Measurements from ENCODE around the gene NEAT1. TPM values are rescaled to one million over a fixed set of nuclear protein-coding genes. Genes with fewer than 3 reads are reported as not detected.

The NEAT1 gene
- polyA plus RNA-seq, 1 donor from 2014 or later: 4.2 TPM

DNA sequence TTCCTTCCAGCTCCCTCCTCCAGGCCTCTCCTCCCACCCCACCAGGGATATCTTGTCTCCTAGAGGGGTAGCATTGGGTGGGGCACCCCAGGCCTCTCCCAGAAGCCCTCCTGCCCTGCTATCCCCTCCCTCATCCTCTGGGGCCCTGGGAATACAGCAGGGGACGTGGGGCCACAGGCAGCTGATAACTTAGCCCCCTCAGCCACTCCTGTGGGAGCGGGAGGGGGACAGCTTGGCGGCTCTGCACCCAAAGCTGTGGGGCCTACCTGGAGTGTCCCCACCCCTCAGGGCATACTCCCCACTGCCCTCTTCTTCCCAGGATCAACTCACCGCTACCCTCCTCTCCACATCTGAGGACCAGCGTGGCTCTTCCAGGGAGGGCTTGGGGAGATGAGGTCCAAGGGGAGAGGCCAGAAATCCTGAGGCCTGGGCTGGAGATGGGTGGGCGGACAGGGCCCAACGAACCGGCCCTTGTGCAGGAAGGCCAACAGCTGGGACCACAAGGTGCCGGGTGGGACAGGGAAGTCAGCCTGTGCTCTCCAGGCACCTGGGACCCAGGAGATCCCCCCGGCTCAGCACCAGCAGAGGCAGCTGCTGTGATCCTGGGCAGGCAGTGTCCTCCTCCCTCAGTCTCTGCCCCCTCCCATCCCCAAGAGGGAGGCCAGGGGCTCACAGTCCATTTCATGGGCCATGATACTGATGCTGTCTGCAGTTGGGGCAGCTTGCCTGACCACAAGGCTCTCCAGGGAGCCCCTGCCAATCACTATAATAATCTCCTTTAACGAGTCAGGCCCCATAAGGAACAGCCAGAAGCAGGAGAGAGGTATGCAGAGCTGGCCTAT lies 23.2 kb downstream of the NEAT1 start:
- H3F3A ChIP-seq (ENCODE audit: insufficient read depth, low read length, poor library complexity, severe bottlenecking): no peaks in the 10 kb centered on the region
- no peak overlapping the region for H3K27ac ChIP-seq (ENCODE audit: low read length)
- H2AFZ ChIP-seq (ENCODE audit: low read depth, low read length): no peak overlapping the region
- TF ChIP-seq, protein P1, sequence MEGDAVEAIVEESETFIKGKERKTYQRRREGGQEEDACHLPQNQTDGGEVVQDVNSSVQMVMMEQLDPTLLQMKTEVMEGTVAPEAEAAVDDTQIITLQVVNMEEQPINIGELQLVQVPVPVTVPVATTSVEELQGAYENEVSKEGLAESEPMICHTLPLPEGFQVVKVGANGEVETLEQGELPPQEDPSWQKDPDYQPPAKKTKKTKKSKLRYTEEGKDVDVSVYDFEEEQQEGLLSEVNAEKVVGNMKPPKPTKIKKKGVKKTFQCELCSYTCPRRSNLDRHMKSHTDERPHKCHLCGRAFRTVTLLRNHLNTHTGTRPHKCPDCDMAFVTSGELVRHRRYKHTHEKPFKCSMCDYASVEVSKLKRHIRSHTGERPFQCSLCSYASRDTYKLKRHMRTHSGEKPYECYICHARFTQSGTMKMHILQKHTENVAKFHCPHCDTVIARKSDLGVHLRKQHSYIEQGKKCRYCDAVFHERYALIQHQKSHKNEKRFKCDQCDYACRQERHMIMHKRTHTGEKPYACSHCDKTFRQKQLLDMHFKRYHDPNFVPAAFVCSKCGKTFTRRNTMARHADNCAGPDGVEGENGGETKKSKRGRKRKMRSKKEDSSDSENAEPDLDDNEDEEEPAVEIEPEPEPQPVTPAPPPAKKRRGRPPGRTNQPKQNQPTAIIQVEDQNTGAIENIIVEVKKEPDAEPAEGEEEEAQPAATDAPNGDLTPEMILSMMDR (IDR thresholded peaks at IDR 0.05; ENCODE audit: poor library complexity, severe bottlenecking): no peak
- TF ChIP-seq, protein P2, sequence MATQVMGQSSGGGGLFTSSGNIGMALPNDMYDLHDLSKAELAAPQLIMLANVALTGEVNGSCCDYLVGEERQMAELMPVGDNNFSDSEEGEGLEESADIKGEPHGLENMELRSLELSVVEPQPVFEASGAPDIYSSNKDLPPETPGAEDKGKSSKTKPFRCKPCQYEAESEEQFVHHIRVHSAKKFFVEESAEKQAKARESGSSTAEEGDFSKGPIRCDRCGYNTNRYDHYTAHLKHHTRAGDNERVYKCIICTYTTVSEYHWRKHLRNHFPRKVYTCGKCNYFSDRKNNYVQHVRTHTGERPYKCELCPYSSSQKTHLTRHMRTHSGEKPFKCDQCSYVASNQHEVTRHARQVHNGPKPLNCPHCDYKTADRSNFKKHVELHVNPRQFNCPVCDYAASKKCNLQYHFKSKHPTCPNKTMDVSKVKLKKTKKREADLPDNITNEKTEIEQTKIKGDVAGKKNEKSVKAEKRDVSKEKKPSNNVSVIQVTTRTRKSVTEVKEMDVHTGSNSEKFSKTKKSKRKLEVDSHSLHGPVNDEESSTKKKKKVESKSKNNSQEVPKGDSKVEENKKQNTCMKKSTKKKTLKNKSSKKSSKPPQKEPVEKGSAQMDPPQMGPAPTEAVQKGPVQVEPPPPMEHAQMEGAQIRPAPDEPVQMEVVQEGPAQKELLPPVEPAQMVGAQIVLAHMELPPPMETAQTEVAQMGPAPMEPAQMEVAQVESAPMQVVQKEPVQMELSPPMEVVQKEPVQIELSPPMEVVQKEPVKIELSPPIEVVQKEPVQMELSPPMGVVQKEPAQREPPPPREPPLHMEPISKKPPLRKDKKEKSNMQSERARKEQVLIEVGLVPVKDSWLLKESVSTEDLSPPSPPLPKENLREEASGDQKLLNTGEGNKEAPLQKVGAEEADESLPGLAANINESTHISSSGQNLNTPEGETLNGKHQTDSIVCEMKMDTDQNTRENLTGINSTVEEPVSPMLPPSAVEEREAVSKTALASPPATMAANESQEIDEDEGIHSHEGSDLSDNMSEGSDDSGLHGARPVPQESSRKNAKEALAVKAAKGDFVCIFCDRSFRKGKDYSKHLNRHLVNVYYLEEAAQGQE (IDR thresholded peaks at IDR 0.05; ENCODE audit: borderline replicate concordance): no peak
- TF ChIP-seq POLR2AphosphoS5 (IDR thresholded peaks at IDR 0.05): no peak
- no peak for TF ChIP-seq EP300 (conservative IDR thresholded peaks at IDR 0.05; ENCODE audit: poor library complexity, severe bottlenecking)
- no peak for TF ChIP-seq RAD21 (conservative IDR thresholded peaks at IDR 0.05)
- no peak for TF ChIP-seq MXI1 (conservative IDR thresholded peaks at IDR 0.05; ENCODE audit: poor library complexity, severe bottlenecking)
- TF ChIP-seq TAF1 (IDR thresholded peaks at IDR 0.05; ENCODE audit: low read depth): no peak
- TF ChIP-seq EZH2 (IDR thresholded peaks at IDR 0.05; ENCODE audit: borderline replicate concordance, insufficient read depth, low read length, poor library complexity, severe bottlenecking): no peak
- no peak for TF ChIP-seq SMC3 (conservative IDR thresholded peaks at IDR 0.05; ENCODE audit: poor library complexity)
- H3K4me2 ChIP-seq (ENCODE audit: low read length): no peak overlapping the region
- H3K36me3 ChIP-seq (ENCODE audit: insufficient read depth, low read length): no peaks in the 10 kb centered on the region
- H3K9me3 ChIP-seq (ENCODE audit: low read length): no peaks in the 10 kb centered on the region
- no peaks in the 10 kb centered on the region for H4K20me1 ChIP-seq (ENCODE audit: insufficient read depth)
- H3K4me3 ChIP-seq (ENCODE audit: low read length): no peak overlapping the region
- no peak overlapping the region for H3K9ac ChIP-seq (ENCODE audit: low read length)
- H3K79me2 ChIP-seq (replicated peaks; ENCODE audit: insufficient read depth, low read length): no peaks in the 10 kb centered on the region
- no peaks in the 10 kb centered on the region for H3K9me2 ChIP-seq (ENCODE audit: insufficient read depth, low read length)
- H3K27me3 ChIP-seq (ENCODE audit: insufficient read depth, low read depth, low read length): no peaks in the 10 kb centered on the region

DNA sequence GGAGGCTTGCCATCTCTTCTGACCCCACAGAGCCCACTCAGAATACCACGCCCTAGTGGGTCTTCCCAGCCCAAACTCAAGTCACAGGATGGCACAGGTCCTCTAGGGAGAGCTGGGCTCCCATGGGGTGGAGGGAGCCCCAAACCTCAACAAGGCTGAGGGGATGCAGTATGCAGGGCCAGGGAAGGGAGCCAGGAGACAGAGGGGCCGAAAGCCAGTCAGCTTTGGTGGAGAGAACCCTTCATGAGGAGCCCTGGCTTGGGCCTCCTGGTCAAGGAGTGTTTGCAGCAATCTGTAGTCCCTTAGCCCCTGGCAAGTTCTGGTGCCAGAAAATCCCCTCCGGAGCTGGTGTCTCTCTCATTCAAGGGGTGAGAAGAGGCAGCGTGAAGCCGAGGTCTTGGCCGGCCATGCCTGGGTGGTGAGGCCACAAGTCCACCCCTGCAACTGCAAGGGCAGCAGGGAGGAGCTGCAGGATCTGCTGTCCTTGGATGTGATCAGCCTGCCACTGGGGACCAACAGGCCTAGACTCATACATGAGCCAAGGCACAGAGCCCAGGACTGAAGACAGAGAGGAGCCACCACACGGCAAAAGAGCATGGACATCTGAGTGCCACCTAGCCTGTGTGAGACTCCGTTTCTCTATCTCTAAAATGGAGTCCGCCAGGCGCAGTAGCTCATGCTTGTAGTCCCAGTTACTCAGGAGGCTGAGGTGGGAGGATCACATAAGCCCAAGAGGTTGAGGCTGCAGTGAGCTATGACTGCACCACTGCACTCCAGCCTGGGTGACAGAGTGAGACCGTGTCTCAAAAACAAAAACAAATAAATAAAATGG lies 24.1 kb downstream of the NEAT1 start:
- H3F3A ChIP-seq (ENCODE audit: insufficient read depth, low read length, poor library complexity, severe bottlenecking): no peaks in the 10 kb centered on the region
- no peak overlapping the region for H3K4me2 ChIP-seq (ENCODE audit: low read length)
- H3K9me2 ChIP-seq (ENCODE audit: insufficient read depth, low read length): no peaks in the 10 kb centered on the region
- no peaks in the 10 kb centered on the region for H3K9me3 ChIP-seq (ENCODE audit: low read length)
- TF ChIP-seq EP300 (conservative IDR thresholded peaks at IDR 0.05; ENCODE audit: poor library complexity, severe bottlenecking): no peak
- TF ChIP-seq, protein P2 (IDR thresholded peaks at IDR 0.05; ENCODE audit: borderline replicate concordance): no peak
- no peak for TF ChIP-seq RAD21 (conservative IDR thresholded peaks at IDR 0.05)
- TF ChIP-seq POLR2AphosphoS5 (IDR thresholded peaks at IDR 0.05): no peak
- TF ChIP-seq, protein P1 (IDR thresholded peaks at IDR 0.05; ENCODE audit: poor library complexity, severe bottlenecking): no peak
- no peak for TF ChIP-seq TAF1 (IDR thresholded peaks at IDR 0.05; ENCODE audit: low read depth)
- no peak for TF ChIP-seq EZH2 (IDR thresholded peaks at IDR 0.05; ENCODE audit: borderline replicate concordance, insufficient read depth, low read length, poor library complexity, severe bottlenecking)
- no peak for TF ChIP-seq SMC3 (conservative IDR thresholded peaks at IDR 0.05; ENCODE audit: poor library complexity)
- TF ChIP-seq MXI1 (conservative IDR thresholded peaks at IDR 0.05; ENCODE audit: poor library complexity, severe bottlenecking): no peak
- H2AFZ ChIP-seq (ENCODE audit: low read depth, low read length): no peak overlapping the region
- H3K27me3 ChIP-seq (ENCODE audit: insufficient read depth, low read depth, low read length): no peaks in the 10 kb centered on the region
- H3K79me2 ChIP-seq (replicated peaks; ENCODE audit: insufficient read depth, low read length): no peaks in the 10 kb centered on the region
- H3K9ac ChIP-seq (ENCODE audit: low read length): no peak overlapping the region
- no peak overlapping the region for H3K4me3 ChIP-seq (ENCODE audit: low read length)
- no peaks in the 10 kb centered on the region for H4K20me1 ChIP-seq (ENCODE audit: insufficient read depth)
- no peak overlapping the region for H3K27ac ChIP-seq (ENCODE audit: low read length)
- no peaks in the 10 kb centered on the region for H3K36me3 ChIP-seq (ENCODE audit: insufficient read depth, low read length)

Measured in neural cell (in vitro differentiated cells).